Erythroblast (primary cell): Measurements from ENCODE around the gene LY6G5B.

Source experiments
- GATA1 ChIP-seq: IDR thresholded peaks from 2 replicates; pipeline ENCODE4 v1.6.1; 2011; ENCODE audit warnings: low read depth, mild to moderate bottlenecking, control low read depth, low read length, moderate library complexity
- POLR2A ChIP-seq: IDR thresholded peaks from 2 replicates; pipeline ENCODE4 v1.6.1; 2011; ENCODE audit warnings: mild to moderate bottlenecking, low read length

DNA sequence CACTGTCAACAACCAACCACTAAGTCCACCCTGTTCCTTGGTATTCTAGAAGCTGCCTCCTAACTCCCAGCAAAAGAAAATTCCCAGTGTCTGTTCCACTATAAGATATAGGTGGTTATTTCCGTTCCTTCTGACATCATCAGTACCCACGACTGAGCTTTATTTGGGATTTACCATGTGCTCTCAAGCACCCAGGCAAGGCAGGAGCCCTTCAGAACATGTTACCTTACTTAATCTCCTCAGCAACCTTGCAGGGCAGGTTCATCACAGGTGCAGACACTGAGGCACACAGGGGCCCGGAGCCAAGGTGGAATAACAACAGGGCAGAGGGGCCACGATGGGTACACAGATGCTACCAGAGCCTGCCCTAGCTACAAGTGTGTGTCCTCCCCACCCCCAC is 22.6 kb downstream of the LY6G5B start:
- TF ChIP-seq POLR2A (no peak), GATA1 (no peak)
